Activated CD4-positive, alpha-beta T cell treated with anti-CD3 and anti-CD28 coated beads, Interleukin-2, amount 10 ng/mL, durations not matched to agents 7 days and 5 days (primary cell): ENCODE data around the gene FBXW7. TPM values are rescaled to one million over a fixed set of nuclear protein-coding genes. Genes with fewer than 3 reads are reported as not detected.

Source experiments
- CTCF ChIA-PET: fragments of 350-600 bp; sonication (Branson Sonifier 250); formaldehyde crosslinking; loops from one replicate; lab custom pipeline; 2021; ENCODE audit warnings: antibody characterized with exemption; lab: Charles Lee
- POLR2A ChIA-PET: fragments of 350-600 bp; sonication (Branson Sonifier 250); formaldehyde crosslinking; loops from one replicate; lab custom pipeline; 2021; ENCODE audit warnings: antibody characterized with exemption; lab: Charles Lee
- DNase-seq: peaks from one replicate; pipeline ENCODE4 v3.0.0-alpha.2; 2020
- H3K27ac Mint-ChIP-seq: one replicate; pipeline ENCODE4 v1.8.0; 2021; ENCODE audit warnings: mild to moderate bottlenecking, moderate library complexity, mixed read lengths
- H3K27me3 Mint-ChIP-seq: one replicate; pipeline ENCODE4 v1.8.0; 2021; ENCODE audit warnings: mixed read lengths
- H3K36me3 Mint-ChIP-seq: one replicate; pipeline ENCODE4 v1.8.0; 2021; ENCODE audit warnings: low read depth, mixed read lengths
- H3K4me1 Mint-ChIP-seq: one replicate; pipeline ENCODE4 v1.8.0; 2021; ENCODE audit warnings: mixed read lengths
- H3K4me3 Mint-ChIP-seq: one replicate; pipeline ENCODE4 v1.8.0; 2021; ENCODE audit warnings: mild to moderate bottlenecking, moderate library complexity, mixed read lengths
- H3K9me3 Mint-ChIP-seq: one replicate; pipeline ENCODE4 v1.8.0; 2021; ENCODE audit warnings: mixed read lengths
- total RNA-seq, 2 experiments: library from RNA; stranded (reverse); gene quantifications; one replicate each; pipeline ENCODE4 v1.2.3, GENCODE V29; 2021

FBXW7 gene
- total RNA-seq, 2 experiments from 2014 or later, result 49.4 to 52.2 TPM

DNA sequence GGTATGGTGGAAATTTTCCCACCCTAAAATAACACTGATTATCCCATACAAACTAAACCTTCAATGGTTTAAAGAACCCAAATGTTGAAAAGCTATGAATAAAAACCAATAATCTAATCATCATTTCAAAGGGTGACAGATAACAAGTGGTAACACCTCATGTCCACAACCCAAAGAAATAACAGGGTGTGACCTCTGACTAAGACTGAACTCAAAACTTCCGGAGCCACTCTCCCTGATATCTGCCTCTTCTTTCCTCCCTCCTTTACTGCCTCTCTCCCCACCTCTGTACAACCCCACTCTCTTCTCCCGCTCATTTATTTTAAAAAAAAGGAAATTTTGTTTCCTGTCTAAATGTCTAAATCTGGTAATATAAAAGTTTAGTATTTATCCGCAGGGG lies 11.5 kb downstream of the FBXW7 start:
- no peak for DNase-seq
- ChIA-PET POLR2A (no interaction called here), CTCF (interaction anchor here (2.6 kb wide), 1 partner anchor 23 kb away, joined by 10 read pairs; no protein-coding TSS in a partner anchor)
- no peaks in the 10 kb centered on the region for H3K27me3 Mint-ChIP-seq
- H3K4me1 Mint-ChIP-seq, result peaks cover 39% of the 10 kb centered on the region
- H3K27ac Mint-ChIP-seq, result no peak overlapping the region
- H3K36me3 Mint-ChIP-seq, result peaks cover 27% of the 10 kb centered on the region
- H3K9me3 Mint-ChIP-seq, result peaks cover 6% of the 10 kb centered on the region
- H3K4me3 Mint-ChIP-seq, result no peak overlapping the region

DNA sequence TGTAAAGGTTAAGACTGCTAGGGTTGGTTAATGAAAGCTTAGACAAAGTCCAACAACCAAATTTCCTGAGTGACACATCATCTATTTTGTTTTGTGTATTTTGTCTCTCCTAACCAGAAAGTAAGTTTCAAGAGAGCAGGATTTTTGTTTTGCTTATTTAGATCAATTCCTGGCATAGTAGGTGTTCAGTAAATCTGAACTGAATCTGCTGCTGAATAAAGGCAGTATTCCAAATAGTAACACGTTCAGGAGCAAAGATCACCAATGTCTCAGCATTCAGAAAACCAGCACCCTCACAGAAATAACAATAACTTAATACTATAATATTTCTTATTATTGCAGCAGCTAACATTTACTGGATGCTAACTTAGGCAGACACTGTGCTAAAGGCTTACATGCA lies 12.2 kb downstream of the FBXW7 start:
- peaks cover 39% of the 10 kb centered on the region for H3K4me1 Mint-ChIP-seq
- no peak overlapping the region for H3K27ac Mint-ChIP-seq
- no peaks in the 10 kb centered on the region for H3K27me3 Mint-ChIP-seq
- H3K4me3 Mint-ChIP-seq, result no peak overlapping the region
- no peak for DNase-seq
- peaks cover 7% of the 10 kb centered on the region for H3K9me3 Mint-ChIP-seq
- H3K36me3 Mint-ChIP-seq, result peaks cover 29% of the 10 kb centered on the region
- CTCF ChIA-PET, result interaction anchor here (1.5 to 2.6 kb wide), 3 partner anchors 14 to 115 kb away, joined by 3 to 10 read pairs (median 10); no protein-coding TSS in a partner anchor
- POLR2A ChIA-PET, result no interaction called here

DNA sequence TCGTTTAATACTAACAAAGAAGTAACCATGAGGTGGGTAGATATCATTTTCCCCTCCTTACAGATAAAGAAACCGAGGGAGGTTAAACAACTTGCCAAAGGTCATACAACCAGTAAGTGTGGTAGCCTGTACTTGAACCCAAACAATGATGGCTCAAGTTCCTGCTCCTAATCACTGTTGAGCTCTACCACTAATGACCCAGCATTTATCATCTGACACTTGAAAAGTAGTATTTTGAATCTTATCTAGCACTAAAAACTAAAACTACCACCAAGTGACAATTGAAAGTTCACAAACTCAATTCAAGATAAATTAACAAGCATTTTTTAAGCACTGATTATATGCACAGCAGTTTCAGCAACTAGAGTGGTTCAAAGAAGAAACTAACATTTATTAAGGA lies 13.1 kb downstream of the FBXW7 start:
- DNase-seq, result no peak
- ChIA-PET CTCF (interaction anchor here (1.2 to 2.6 kb wide), 5 partner anchors 12 to 116 kb away, joined by 3 to 10 read pairs (median 8); partner anchors contain the start of gene FBXW7), POLR2A (no interaction called here)
- H3K27me3 Mint-ChIP-seq, result no peaks in the 10 kb centered on the region
- no peak overlapping the region for H3K4me3 Mint-ChIP-seq
- peaks cover 29% of the 10 kb centered on the region for H3K36me3 Mint-ChIP-seq
- H3K9me3 Mint-ChIP-seq, result peaks cover 7% of the 10 kb centered on the region
- no peak overlapping the region for H3K27ac Mint-ChIP-seq
- H3K4me1 Mint-ChIP-seq, result peaks cover 35% of the 10 kb centered on the region

DNA sequence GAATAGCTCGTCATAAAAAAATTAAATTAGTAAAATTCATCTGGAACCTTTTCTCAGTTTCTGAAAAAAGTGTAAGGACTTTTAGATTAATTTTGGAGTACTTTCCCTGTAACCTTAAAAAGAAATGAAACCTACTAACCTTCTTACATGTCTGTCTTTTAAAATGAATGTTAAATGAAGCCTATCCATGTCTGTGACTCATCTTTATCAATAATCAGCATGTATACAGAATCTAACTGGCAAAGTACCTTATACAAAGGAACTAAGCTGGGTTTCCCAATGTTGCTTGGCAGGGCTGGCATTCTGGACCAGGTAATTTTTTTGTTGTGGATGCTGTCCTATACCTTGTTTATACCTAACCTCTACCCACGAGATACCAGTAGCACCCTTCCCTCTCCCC lies 13.6 kb downstream of the FBXW7 start:
- H3K36me3 Mint-ChIP-seq, result peaks cover 29% of the 10 kb centered on the region
- ChIA-PET POLR2A (no interaction called here), CTCF (interaction anchor here (1.0 to 2.6 kb wide), 6 partner anchors 12 to 117 kb away, joined by 3 to 10 read pairs (median 6); partner anchors contain the start of gene FBXW7)
- peaks cover 7% of the 10 kb centered on the region for H3K9me3 Mint-ChIP-seq
- no peaks in the 10 kb centered on the region for H3K27me3 Mint-ChIP-seq
- no peak overlapping the region for H3K4me3 Mint-ChIP-seq
- DNase-seq, result no peak
- H3K4me1 Mint-ChIP-seq, result peaks cover 35% of the 10 kb centered on the region
- H3K27ac Mint-ChIP-seq, result no peak overlapping the region

- Mint-ChIP-seq H3K4me1 (peaks cover 28% of the 10 kb centered on the region), H3K27ac (no peak overlapping the region), H3K36me3 (peaks cover 28% of the 10 kb centered on the region), H3K27me3 (no peaks in the 10 kb centered on the region), H3K9me3 (peaks cover 7% of the 10 kb centered on the region), H3K4me3 (no peak overlapping the region)
- CTCF ChIA-PET, result interaction anchor here (0.9 kb wide), 1 partner anchor 11 kb away, joined by 3 read pairs; no protein-coding TSS in a partner anchor
- POLR2A ChIA-PET, result no interaction called here
- no peak for DNase-seq
These were observed 19.7 kb downstream of the FBXW7 start for GRCh38 chr4:152516156-152516555.

GRCh38 chr4:152515678-152516077 lies 20.2 kb downstream of the FBXW7 start:
- H3K9me3 Mint-ChIP-seq, result peaks cover 7% of the 10 kb centered on the region
- H3K27me3 Mint-ChIP-seq, result no peaks in the 10 kb centered on the region
- CTCF ChIA-PET, result interaction anchor here (0.9 to 1.5 kb wide), 2 partner anchors 11 to 13 kb away, joined by 3 to 4 read pairs; no protein-coding TSS in a partner anchor
- H3K4me1 Mint-ChIP-seq, result peaks cover 32% of the 10 kb centered on the region
- H3K36me3 Mint-ChIP-seq, result peaks cover 24% of the 10 kb centered on the region
- no peak overlapping the region for H3K4me3 Mint-ChIP-seq
- POLR2A ChIA-PET, result no interaction called here
- DNase-seq, result no peak
- H3K27ac Mint-ChIP-seq, result no peak overlapping the region

DNA sequence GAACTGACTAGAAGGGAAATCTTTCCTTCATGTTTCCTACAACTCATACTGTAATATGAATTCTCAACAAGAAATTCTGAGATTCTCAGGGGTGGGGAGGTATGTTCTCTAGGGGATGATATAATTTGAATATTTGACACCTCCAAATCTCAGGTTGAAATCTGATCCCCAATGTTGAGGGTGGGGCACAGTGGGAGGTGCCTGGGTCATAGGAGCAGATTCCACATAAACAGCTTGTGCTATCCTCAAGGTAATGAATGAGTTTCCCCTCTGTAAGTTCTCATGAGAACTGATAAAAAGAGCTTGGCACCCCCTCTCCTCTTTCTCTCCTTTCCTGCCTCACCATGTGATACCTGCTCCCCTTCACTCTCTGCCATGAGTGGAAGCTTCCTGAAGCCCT lies 21.5 kb downstream of the FBXW7 start:
- Mint-ChIP-seq H3K36me3 (peaks cover 13% of the 10 kb centered on the region), H3K9me3 (peaks cover under 1% of the 10 kb centered on the region), H3K27me3 (no peaks in the 10 kb centered on the region), H3K4me1 (peaks cover 37% of the 10 kb centered on the region), H3K27ac (no peak overlapping the region), H3K4me3 (no peak overlapping the region)
- ChIA-PET POLR2A (no interaction called here), CTCF (interaction anchor here (1.0 to 1.5 kb wide), 2 partner anchors 11 to 13 kb away, joined by 4 to 6 read pairs; no protein-coding TSS in a partner anchor)
- DNase-seq, result no peak

DNA sequence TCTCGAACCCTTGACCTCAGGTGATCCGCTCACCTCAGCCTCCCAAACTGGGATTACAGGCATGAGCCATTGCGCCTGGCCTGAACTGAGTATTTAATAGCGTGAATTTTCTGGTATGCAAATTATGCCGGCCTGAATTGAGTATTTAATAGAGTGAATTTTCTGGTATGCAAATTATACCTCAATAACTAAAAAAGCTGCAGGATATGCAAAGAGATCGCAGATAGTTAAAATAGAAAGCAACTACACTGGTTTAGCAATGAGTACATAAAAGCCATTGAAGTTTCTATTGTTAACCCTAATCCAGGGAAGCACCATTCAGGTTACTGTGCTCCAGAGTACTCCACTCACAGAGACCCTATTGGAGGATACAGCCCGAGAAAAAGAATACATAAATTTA lies 22.8 kb downstream of the FBXW7 start:
- H3K4me3 Mint-ChIP-seq, result no peak overlapping the region
- peaks cover 41% of the 10 kb centered on the region for H3K4me1 Mint-ChIP-seq
- no peaks in the 10 kb centered on the region for H3K9me3 Mint-ChIP-seq
- H3K27ac Mint-ChIP-seq, result no peak overlapping the region
- DNase-seq, result no peak
- no peaks in the 10 kb centered on the region for H3K27me3 Mint-ChIP-seq
- CTCF ChIA-PET, result no interaction called here
- H3K36me3 Mint-ChIP-seq, result peaks cover 12% of the 10 kb centered on the region
- POLR2A ChIA-PET, result no interaction called here

- Mint-ChIP-seq H3K4me3 (no peak overlapping the region), H3K27me3 (no peaks in the 10 kb centered on the region), H3K9me3 (no peaks in the 10 kb centered on the region), H3K27ac (no peak overlapping the region), H3K36me3 (peaks cover 15% of the 10 kb centered on the region), H3K4me1 (peaks cover 43% of the 10 kb centered on the region)
- no peak for DNase-seq
- POLR2A ChIA-PET, result no interaction called here
- CTCF ChIA-PET, result no interaction called here
These were observed 23.4 kb downstream of the FBXW7 start for GRCh38 chr4:152512483-152512882.

- Mint-ChIP-seq H3K36me3 (peaks cover 18% of the 10 kb centered on the region), H3K4me3 (peak overlapping the region; percentile 26), H3K27me3 (no peaks in the 10 kb centered on the region), H3K27ac (no peak overlapping the region), H3K4me1 (peaks cover 42% of the 10 kb centered on the region), H3K9me3 (no peaks in the 10 kb centered on the region)
- DNase-seq, result no peak
- POLR2A ChIA-PET, result no interaction called here
- CTCF ChIA-PET, result interaction anchor here (0.6 to 1.9 kb wide), 4 partner anchors 12 to 43 kb away, joined by 3 to 10 read pairs (median 4); no protein-coding TSS in a partner anchor
These were observed 25.3 kb downstream of the FBXW7 start for GRCh38 chr4:152510349-152511147.

DNA sequence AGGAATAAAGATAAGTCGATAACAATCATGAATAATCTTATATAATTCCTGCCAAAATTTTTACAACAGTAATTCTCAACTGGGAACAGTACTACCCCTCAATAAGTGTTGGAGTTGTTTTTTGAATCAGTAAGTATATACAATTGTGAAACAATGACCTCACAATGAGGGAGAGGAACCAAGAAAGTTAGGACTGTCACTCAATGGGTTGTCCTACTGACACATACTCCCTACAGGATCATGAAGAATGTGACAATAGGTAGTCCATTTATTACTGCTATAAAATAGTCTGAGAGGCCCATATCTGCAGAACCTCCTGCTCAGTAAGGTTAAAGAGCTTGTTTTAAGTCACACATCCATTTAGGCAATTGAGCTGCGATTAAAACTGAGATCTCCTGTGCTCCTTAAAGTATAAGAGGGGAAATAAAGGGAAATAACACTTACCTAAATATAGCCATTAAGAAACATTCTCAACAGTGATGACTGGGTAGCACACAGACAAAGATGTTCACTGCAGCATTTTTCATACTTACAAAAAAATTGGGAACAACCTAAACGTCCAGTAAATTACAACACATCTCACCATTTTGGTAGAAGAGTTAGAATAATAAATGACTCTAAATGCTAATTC lies 26.2 kb downstream of the FBXW7 start:
- POLR2A ChIA-PET, result no interaction called here

DNA sequence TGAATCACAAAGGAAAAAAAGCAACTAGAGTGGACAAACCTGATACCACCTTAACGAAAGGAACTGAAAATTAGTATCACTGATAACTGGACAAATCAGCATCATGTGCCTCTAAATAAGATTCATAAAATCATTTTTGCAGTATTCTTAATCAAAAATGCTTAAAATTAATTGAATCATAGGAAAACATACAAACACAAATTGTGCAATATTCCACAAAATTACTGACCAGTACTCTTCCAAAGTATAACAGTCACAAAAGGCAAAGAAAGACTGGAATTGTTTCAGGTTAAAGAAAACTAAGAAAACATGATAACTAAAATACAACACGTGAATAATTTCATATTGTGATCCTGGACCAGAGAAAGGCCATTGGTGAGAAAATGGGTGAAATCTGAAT lies 27.1 kb downstream of the FBXW7 start:
- Mint-ChIP-seq H3K9me3 (no peaks in the 10 kb centered on the region), H3K27ac (no peak overlapping the region), H3K27me3 (no peaks in the 10 kb centered on the region), H3K36me3 (peaks cover 10% of the 10 kb centered on the region), H3K4me3 (no peak overlapping the region), H3K4me1 (peaks cover 30% of the 10 kb centered on the region)
- CTCF ChIA-PET, result interaction anchor here (0.7 kb wide), 1 partner anchor 158 kb away, joined by 4 read pairs; no protein-coding TSS in a partner anchor
- DNase-seq, result no peak
- POLR2A ChIA-PET, result no interaction called here

More for the DNA sequence above, 26.2 kb downstream of the FBXW7 start:
- no peaks in the 10 kb centered on the region for H3K27me3 Mint-ChIP-seq
- no peaks in the 10 kb centered on the region for H3K9me3 Mint-ChIP-seq
- peaks cover 15% of the 10 kb centered on the region for H3K36me3 Mint-ChIP-seq
- H3K4me1 Mint-ChIP-seq, result peaks cover 38% of the 10 kb centered on the region
- CTCF ChIA-PET, result interaction anchor here (1.6 to 1.9 kb wide), 2 partner anchors 13 to 15 kb away, joined by 4 to 10 read pairs; no protein-coding TSS in a partner anchor
- no peak overlapping the region for H3K27ac Mint-ChIP-seq
- no peak overlapping the region for H3K4me3 Mint-ChIP-seq
- no peak for DNase-seq
